NCI-H2081 (cell line): Measurements from ENCODE around the gene MAPK11.

ENCODE experiments used
- DNase-seq, 2 experiments: peaks; one replicate each; lab custom pipeline; 2025; lab: John Stamatoyannopoulos, UW

Gene MAPK11

DNA sequence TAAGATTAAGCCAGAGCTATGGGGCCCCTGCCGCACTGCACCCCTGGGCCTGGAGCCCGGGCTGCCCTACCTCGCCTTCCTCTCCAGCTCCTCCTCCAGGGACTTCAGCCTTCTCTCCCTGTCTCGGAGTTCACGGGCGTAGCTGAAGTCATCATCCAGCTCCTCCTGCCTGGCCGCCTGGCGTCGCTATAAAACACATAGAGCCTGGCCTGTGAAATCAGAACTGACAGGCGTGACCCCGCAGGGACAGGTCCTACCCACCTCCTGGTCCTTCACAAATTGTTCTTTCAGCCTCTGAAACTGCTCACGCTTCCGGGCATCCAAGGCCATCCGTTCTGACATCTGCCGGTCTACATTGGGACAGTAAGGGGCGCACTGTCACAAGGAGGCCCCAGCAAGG lies 46.1 kb downstream of the MAPK11 start:
- no peak for DNase-seq

DNA sequence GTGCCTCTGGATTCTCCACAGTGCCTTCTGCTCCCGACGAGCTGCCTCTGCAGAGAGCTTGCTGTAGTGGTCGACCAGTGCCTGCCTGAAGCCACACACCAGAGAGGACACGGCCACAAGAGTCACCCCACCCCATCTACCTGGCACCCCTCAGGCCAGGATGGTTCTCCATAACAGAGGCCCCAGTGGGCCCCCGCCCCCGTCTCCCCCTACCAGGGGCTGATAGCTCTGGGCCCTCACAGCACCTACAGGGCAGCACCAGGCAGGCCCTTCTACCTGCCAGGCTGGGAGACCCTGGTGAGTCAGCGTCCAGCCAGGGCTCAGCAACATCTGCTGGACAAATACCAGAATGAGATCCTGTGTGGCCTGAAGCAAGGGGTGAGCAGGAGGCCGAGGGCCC lies 47.7 kb downstream of the MAPK11 start:
- DNase-seq = no peak

DNA sequence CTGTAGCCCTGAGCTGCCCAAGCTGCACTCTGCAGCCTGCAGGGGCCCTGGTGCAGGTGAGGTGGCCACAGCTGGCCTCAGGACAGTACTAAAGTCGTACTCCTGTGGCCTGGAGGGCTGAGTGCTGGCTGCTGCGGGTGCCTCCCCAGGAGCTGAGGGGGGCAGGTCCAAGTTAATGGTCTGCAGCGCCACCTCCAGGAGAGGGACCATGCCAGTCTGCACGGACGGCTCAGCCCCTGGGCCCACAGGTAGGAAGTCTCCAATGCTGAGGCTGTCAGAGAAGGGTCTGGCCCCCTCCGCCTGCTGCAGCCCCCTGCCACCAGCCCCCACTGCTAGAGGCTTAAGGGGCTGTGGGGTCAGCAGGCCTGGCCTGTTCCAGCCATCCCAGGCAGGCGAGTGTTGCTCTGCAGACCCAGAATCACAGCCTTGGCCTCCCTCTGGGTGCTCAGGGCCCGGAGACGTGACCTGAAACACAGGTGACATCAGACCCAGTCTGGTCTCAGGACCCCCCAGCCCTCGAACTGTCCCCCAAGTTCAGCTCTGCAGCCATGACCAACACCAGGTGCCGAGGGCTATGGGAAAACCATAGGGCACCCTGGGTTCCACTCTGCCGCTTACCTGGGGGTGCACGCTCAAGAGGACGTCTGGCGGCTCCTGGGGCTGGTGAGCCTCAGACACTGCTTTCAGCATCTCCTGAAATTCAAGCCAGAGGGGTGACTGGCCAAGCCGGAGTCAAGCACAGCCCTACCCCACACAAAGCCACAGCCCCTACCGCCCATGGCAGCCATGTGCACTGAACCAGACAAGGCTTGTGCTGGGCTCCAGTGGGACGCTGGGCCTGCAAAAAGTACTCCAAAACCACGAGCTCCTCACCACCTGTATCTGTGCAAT lies 48.5 kb downstream of the MAPK11 start:
- no peak for DNase-seq

DNA sequence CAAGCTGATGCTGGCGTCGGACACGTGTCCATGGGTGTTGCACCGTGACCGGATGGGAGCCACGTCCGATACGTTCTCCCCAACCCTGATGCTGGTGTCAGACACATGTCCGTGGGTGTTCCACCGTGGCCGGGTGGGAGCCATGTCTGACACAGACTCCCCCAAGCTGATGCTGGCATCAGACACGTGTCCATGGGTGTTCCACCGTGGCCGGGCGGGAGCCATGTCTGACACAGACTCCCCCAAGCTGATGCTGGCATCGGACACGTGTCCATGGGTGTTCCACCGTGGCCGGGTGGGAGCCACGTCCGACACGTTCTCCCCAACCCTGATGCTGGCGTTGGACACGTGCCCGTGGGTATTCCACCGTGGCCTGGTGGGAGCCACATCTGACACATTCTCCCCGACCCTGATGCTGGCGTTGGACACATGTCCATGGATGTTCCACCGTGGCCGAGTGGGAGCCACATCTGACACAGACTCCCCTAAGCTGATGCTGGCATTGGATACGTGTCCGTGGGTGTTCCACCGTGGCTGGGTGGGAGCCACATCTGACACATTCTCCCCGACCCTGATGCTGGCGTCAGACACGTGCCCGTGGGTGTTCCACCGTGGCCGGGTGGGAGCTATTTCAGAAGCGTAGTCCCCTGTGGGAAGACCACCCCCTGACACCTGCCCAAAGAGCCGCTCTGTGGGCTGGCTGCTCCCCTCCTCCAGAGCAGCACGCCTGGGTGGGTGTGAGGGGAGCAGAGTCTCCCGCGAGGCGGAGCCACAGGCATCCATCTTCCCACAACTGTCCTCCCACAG lies 49.4 kb downstream of the MAPK11 start:
- no peak for DNase-seq

DNA sequence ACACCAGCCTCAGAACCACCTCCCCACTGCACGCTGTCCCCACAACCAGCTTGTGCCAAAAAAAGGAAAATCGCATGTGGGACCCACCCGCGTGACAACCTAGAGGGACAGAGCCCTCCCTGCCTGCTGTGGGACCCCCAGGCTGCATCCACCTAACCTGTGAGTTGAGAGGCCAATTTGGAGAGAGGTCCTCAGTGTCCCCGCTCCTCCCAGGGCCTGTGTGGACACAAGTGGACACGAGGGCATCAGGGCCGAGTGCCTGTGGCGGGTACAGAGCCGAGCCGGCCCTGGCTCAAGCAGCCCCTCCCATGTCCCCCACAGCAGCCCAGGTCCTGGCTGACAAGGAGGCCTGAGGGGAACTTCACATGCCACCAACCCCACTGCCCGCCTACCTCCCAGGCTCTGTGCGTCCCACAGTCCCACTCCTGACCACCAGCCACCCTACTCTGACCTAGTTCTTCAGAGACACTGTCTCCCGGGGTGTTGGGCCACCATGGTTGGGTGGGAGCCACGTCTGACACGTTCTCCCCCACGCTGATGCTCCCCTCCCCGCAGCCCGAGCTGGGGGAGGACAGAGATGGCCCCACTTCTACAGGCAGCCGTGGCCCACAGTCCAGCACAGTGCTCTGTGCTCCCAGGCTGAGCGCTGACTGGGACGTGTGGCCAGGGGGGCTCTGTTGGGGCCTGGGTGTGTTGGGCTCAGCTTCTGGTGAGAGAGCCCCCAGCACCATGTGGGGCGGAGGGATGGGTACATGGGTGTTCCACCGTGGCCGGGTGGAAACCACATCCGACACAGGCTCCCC lies 50.2 kb downstream of the MAPK11 start:
- DNase-seq = no peak

DNA sequence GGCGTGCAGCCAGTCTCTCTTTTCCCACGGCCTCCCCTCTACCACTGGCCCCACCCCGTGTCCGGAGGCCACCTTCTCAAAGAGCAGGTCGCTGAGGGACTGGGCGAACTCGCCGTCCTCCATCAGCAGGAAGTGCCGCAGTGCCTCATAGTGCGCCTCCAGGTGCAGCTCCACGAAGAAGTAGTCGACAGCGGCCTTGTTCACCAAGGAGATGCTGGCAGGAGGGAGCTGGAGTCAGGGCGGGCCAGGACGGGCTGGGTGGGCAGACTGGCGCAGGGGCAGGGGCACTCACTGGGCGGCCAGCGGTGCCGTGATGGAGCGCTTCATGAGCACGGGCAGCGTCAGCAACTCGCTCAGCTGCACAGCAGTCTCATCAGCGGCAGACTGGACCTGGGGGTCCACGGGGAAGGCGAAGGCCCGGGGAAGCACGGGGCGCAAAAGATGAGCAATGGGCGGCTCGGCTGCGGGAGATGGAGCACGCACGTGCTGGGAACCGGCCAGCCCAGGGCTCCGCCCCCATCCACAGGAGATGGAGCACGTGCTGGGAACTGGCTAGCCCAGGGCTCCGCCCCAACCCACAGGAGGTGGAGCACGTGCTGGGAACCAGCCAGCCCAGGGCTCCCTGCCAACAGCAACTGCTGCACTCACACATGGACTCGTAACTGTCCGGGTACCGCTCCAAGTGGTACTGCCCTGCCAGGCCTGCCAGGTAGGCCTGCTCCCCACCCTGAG lies 51.0 kb downstream of the MAPK11 start:
- DNase-seq = peak; percentile 13 to 58

DNA sequence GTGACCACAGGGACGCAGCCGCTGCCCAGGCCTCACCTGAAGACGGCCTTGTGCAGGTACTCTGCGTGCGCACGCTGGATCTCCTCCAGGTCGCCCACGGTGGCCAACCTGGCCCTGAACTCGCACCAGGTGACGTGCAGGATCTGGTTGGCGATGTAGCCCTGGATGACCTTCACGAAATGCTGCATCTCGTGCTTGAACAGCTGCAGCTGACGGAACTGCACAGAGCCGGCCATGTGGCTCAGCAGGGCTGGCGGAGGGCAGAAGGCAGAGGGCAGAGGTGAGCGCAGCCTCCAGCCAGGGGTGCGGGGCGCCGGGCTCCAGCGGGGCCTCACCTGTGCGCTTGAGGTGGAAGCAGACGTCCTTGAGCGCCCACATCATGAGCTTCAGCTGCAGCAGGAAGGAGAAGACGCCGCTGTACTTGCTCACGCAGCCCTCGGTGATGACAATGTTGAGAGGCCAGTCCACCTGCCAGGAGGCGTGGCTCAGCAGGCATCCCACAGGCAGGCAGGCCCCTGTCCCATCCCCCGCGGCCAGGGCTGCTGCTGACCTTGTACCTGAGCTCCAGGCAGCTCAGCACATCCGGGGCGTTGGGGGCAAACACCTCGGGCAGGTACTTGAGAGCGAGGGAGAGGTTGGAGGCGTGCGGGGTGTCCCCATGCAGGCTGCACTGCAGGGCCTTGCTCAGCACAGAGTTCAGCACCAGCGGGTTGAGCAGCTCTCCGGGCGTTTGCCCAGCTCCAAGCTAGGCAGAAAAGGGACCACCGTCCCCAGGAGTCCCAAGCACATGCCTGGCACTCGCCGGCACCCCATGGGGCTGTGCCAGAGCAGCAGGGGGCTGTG lies 51.8 kb downstream of the MAPK11 start:
- DNase-seq = no peak

DNA sequence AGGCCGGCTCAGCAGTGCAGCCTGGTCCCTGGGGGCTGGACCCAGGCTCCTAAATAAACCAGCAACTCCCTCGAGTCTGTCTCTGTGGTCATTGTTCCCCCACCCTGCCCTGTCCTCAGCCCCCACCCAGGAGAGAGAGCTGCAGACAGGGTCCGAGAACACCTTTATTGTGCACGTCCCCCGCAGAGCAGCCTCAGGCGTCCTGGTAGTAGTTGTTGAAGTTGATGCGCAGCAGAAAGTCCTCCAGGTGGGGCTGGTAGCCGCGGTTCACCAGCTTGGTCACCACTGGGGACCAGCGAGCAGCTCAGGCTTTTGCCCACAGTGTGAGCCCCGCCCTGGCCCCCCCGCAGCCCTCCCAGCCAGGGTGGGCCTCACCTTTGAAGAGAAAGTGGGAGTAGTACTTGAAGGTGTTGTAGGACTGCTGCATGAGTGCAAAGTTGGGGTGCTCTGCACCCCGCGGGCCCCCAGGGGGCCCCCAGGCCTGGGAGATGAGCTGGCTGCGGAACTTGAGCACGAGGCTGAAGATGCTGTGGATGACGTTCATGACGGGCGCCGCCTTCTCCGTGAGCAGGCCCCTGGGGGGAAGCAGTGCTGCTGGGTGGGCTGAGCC lies 52.5 kb downstream of the MAPK11 start:
- no peak for DNase-seq

DNA sequence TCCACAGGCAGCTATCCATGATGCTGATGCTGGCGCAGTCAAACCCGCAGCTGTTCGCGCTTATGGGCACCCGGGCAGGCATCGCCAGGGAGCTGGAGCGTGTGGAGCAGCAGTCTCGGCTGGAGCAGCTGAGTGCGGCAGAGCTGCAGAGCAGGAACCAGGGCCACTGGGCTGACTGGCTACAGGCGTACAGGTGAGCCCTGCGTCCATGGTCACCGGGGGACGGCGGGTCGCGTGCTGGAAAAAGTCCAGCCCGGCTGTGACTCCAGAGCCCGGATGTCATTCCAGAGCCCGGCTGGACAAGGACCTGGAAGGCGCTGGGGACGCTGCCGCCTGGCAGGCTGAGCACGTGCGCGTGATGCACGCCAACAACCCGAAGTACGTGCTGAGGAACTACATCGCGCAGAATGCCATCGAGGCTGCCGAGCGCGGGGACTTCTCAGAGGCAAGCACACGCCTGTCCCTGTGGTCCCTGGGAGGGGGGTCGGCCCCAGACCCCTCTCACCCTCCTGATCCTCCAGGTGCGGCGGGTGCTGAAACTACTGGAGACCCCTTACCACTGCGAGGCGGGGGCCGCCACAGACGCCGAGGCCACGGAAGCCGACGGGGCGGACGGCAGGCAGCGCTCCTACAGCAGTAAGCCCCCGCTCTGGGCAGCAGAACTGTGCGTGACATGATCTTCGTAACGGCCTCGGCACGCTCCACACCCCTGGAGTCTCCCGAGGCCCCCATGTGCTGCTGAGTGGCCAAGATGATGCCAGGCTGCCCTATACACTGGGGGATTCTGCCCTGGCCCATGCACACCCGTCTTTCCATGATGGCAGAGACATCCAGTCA lies 53.3 kb downstream of the MAPK11 start:
- DNase-seq = no peak

DNA sequence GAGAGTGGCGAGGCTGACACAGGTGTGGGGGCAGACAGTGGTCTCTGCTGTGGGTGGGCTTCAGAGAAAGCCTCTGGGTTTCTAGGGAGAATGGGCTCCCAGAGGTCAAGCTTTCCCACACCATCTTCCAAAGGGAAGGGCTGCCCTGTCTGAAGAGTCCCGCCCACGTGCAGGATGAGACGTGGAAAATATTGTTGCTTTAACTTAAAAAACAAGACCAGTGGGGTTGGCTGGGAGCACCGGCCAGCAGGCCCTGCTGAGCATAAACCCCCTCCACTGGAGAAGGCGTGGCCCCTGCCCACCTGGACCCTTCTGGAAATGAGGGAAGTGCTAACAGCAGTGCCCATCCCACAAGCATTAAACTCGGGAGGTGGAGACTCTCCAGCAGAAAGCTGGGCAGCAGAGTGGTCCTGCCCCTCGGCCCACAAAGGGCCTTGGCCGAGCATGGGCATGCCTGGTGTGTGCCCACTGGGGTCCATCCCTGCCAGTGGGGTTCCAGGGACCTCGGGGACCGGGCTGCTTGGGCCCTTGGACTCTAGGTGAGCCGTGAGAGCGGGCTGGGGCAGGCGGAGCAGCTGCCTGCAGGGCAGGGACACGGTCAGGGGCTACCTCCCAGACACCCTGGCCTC lies 54.0 kb downstream of the MAPK11 start:
- no peak for DNase-seq

DNA sequence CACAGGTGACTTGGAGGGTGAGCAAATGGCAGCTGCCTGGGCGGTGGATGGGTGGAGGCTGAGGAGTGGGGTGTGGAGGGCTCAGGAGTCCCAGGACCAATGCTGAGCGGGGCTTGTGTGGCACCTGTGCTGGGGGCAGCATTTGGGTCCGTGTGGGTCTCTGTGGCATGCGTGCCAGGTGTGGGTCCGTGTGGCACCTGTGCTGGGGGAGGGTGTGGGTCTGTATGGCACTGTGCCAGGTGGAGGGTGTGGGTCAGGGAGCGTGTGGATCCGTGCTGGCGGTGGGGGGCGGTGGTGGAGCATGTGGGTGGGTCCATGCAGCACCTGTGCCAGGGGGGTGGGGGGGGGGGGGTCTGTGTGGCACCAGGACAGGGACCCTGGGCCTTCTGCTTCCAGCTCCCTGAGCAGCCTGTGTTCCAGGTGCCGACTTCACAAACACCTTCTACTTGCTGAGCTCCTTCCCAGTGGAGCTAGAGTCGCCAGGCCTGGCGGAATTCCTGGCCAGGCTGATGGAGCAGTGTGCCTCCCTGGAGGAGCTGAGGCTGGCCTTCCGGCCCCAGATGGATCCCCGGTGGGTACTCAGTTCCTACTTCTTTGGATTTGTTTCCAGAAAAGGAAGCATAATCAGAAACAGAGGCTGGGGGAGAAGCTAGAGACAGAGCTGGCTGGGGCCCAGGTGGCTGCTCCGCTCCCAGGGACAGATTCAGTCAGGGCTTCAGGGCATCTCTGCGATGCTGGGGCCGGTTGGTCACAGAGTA lies 54.7 kb downstream of the MAPK11 start:
- DNase-seq = no peak
